Frontal cortex (tissue), 4 donors: ENCODE measurements around the gene HAGHL. TPM values are rescaled to one million over a fixed set of nuclear protein-coding genes. Genes with fewer than 3 reads are reported as not detected.
"Not testable (repeated sequence)": the region's sequence is repeated elsewhere in the genome, so short reads cannot be mapped to it uniquely, and the experiment has no call there.

Experiments
- DNase-seq, 2 donors: peaks; one replicate each; pipeline ENCODE4 v3.0.0; 2012; ENCODE audit warnings: low spot score in 2 of 2
- FAIRE-seq: peaks from 2 replicates; lab custom pipeline; 2012; peaks lifted over from hg19 to GRCh38; lab: Jason Lieb, UNC
- total RNA-seq: library from RNA; depleted of rRNA; stranded (reverse); fragments of >200 nt; gene quantifications from one replicate; pipeline ENCODE4 v1.2.3, GENCODE V29; 2014
- donor health status: control.
- donor health status: control.
- donor health status: control.

HAGHL gene
- total RNA-seq, 1 donor from 2014 or later: 11.4 TPM

GRCh38 chr16:728890-729744, 2.2 kb downstream of the HAGHL start:
- no peak for FAIRE-seq
- no peak for DNase-seq

- FAIRE-seq: no peak
- no peak for DNase-seq
These were observed 3.1 kb downstream of the HAGHL start for GRCh38 chr16:729768-730665.

GRCh38 chr16:730666-731509, 4.0 kb downstream of the HAGHL start:
- no peak for DNase-seq
- no peak for FAIRE-seq

- FAIRE-seq (no peak), DNase-seq (no peak)
These were observed 5.4 kb downstream of the HAGHL start for GRCh38 chr16:732332-732731.

- no peak for FAIRE-seq
- no peak for DNase-seq
These were observed 6.0 kb downstream of the HAGHL start for GRCh38 chr16:732936-733335.

- no peak for DNase-seq
- no peak for FAIRE-seq
These were observed 6.7 kb downstream of the HAGHL start for GRCh38 chr16:733382-734207.

GRCh38 chr16:734208-734980, 7.5 kb downstream of the HAGHL start:
- no peak for DNase-seq
- no peak for FAIRE-seq

GRCh38 chr16:734981-735881, 8.3 kb downstream of the HAGHL start:
- FAIRE-seq: no peak
- no peak for DNase-seq

GRCh38 chr16:735982-736453, 9.1 kb downstream of the HAGHL start:
- DNase-seq: no peak
- FAIRE-seq: no peak

GRCh38 chr16:736936-737481, 10.1 kb downstream of the HAGHL start:
- no peak for DNase-seq
- no peak for FAIRE-seq

- FAIRE-seq: no peak
These were observed 12.9 kb downstream of the HAGHL start for GRCh38 chr16:739560-740458.

GRCh38 chr16:740459-740763, 13.5 kb downstream of the HAGHL start:
- no peak for FAIRE-seq
- DNase-seq: peak in 1 of 2 donors; percentile 47

More at GRCh38 chr16:739560-740458, 12.9 kb downstream of the HAGHL start:
- DNase-seq: no peak

- peak; percentile 98 for DNase-seq
- no peak for FAIRE-seq
These were observed 14.0 kb downstream of the HAGHL start, which contains the start of gene CIAO3 for GRCh38 chr16:740764-741505. CIAO3 (minus strand) TSS chr16:740997; CDS start chr16:740985, 12 bp downstream.

GRCh38 chr16:741986-742629, 15.2 kb downstream of the HAGHL start:
- DNase-seq (no peak), FAIRE-seq (no peak)

- FAIRE-seq, DNase-seq: not testable (repeated sequence)
These were observed 16.0 kb downstream of the HAGHL start for GRCh38 chr16:742894-743293.
